GM23338 (cell line): Measurements from ENCODE around the gene ERC2. TPM values are rescaled to one million over a fixed set of nuclear protein-coding genes. Genes with fewer than 3 reads are reported as not detected.

Source experiments
- ATAC-seq: fragments of 200-7000 bp; cut with Tn5 transposase; 3 replicates; pipeline ENCODE4 v1.9.1; 2020
- DNase-seq: peaks from one replicate; pipeline ENCODE4 v3.0.0-alpha.2; 2015; ENCODE audit warnings: low spot score
- H2AFZ ChIP-seq: fragments of 200-600 bp; sonication (generic); 2 replicates; pipeline ENCODE4 v1.8.0; 2016; ENCODE audit warnings: antibody characterized with exemption, mild to moderate bottlenecking, moderate library complexity
- H3F3A ChIP-seq: fragments of 200-600 bp; sonication (generic); replicated peaks from 2 replicates; pipeline ENCODE4 v1.8.0; 2017; ENCODE audit warnings: antibody characterized with exemption, mixed run types, low read depth
- H3K27ac ChIP-seq: fragments of 200-600 bp; sonication (generic); 2 replicates; pipeline ENCODE4 v1.6.1; 2016; ENCODE audit warnings: low read depth
- H3K27me3 ChIP-seq: fragments of 200-600 bp; sonication (generic); 2 replicates; pipeline ENCODE4 v1.8.0; 2016; ENCODE audit warnings: mild to moderate bottlenecking, mixed run types, moderate library complexity; ENCODE audit not compliant: insufficient read depth
- H3K36me3 ChIP-seq: fragments of 200-600 bp; sonication (generic); 2 replicates; pipeline ENCODE4 v1.8.0; 2016; ENCODE audit warnings: mild to moderate bottlenecking; ENCODE audit not compliant: insufficient read depth
- H3K4me1 ChIP-seq: fragments of 200-600 bp; sonication (generic); 2 replicates; pipeline ENCODE4 v1.8.0; 2016; ENCODE audit warnings: mild to moderate bottlenecking, moderate library complexity; ENCODE audit not compliant: insufficient read depth
- H3K4me2 ChIP-seq: fragments of 200-600 bp; sonication (generic); 2 replicates; pipeline ENCODE4 v1.7.1; 2017; ENCODE audit warnings: mixed run types
- H3K4me3 ChIP-seq: fragments of 200-600 bp; sonication (generic); 2 replicates; pipeline ENCODE4 v1.6.1; 2016; ENCODE audit warnings: mixed run types
- H3K79me2 ChIP-seq: fragments of 200-600 bp; sonication (generic); replicated peaks from 2 replicates; pipeline ENCODE4 v1.8.0; 2017; ENCODE audit warnings: mild to moderate bottlenecking; ENCODE audit not compliant: insufficient read depth
- H3K9me2 ChIP-seq: fragments of 200-600 bp; sonication (generic); 2 replicates; pipeline ENCODE4 v1.8.0; 2017; ENCODE audit not compliant: insufficient read depth
- H4K20me1 ChIP-seq: fragments of 200-600 bp; sonication (generic); replicated peaks from 2 replicates; pipeline ENCODE4 v1.8.0; 2017; ENCODE audit warnings: mild to moderate bottlenecking; ENCODE audit not compliant: insufficient read depth
- H3K27ac Mint-ChIP-seq: 2 replicates; pipeline ENCODE4 v1.8.0; 2020; ENCODE audit warnings: inconsistent platforms, mild to moderate bottlenecking, moderate library complexity, mixed read lengths
- H3K27me3 Mint-ChIP-seq: 3 replicates; pipeline ENCODE4 v1.8.0; 2022; ENCODE audit warnings: low read depth, mild to moderate bottlenecking, moderate library complexity, mixed read lengths, inconsistent platforms; ENCODE audit not compliant: insufficient read depth, poor library complexity
- H3K36me3 Mint-ChIP-seq: 3 replicates; pipeline ENCODE4 v1.8.0; 2021; ENCODE audit warnings: low read depth, mild to moderate bottlenecking, inconsistent platforms, moderate library complexity, mixed read lengths
- H3K4me1 Mint-ChIP-seq: 3 replicates; pipeline ENCODE4 v1.8.0; 2020; ENCODE audit warnings: mild to moderate bottlenecking, inconsistent platforms, mixed read lengths
- H3K4me3 Mint-ChIP-seq: 3 replicates; pipeline ENCODE4 v1.8.0; 2021; ENCODE audit warnings: moderate library complexity, mild to moderate bottlenecking, inconsistent platforms, mixed read lengths
- H3K9me3 Mint-ChIP-seq: 3 replicates; pipeline ENCODE4 v1.8.0; 2020; ENCODE audit warnings: moderate library complexity, mild to moderate bottlenecking, inconsistent platforms, mixed read lengths
- CREB1 ChIP-seq: fragments of 250-450 bp; sonication (Bioruptor Pico); IDR thresholded peaks from 2 replicates; pipeline ENCODE4 v1.5.0; 2020; ENCODE audit warnings: low read depth, mild to moderate bottlenecking, moderate library complexity
- EZH2 ChIP-seq: fragments of 200-600 bp; sonication (generic); IDR thresholded peaks from one replicate; pipeline ENCODE4 v1.8.0; 2017; ENCODE audit warnings: antibody characterized with exemption, mild to moderate bottlenecking, low read depth; ENCODE audit not compliant: unreplicated experiment
- EZH2phosphoT487 ChIP-seq: fragments of 200-600 bp; sonication (generic); IDR thresholded peaks from one replicate; pipeline ENCODE4 v1.8.1; 2018; ENCODE audit warnings: antibody characterized with exemption; ENCODE audit not compliant: unreplicated experiment
- JUNB ChIP-seq: IDR thresholded peaks from one replicate; pipeline ENCODE4 v1.6.1; 2016; ENCODE audit warnings: antibody characterized with exemption; ENCODE audit not compliant: unreplicated experiment
- POLR2AphosphoS5 ChIP-seq: IDR thresholded peaks from 2 replicates; pipeline ENCODE4 v1.6.1; 2016; ENCODE audit warnings: antibody characterized with exemption, low read depth
- STAT1 ChIP-seq: IDR thresholded peaks from one replicate; pipeline ENCODE4 v1.6.1; 2016; ENCODE audit warnings: antibody characterized with exemption; ENCODE audit not compliant: unreplicated experiment
- ZNF331 ChIP-seq: fragments of 250-450 bp; sonication (Bioruptor Pico); IDR thresholded peaks from 2 replicates; pipeline ENCODE4 v1.5.0; 2020; ENCODE audit warnings: low read depth, mild to moderate bottlenecking, moderate library complexity
- polyA plus RNA-seq: library from polyadenylated mRNA; unstranded; fragments of >200 nt; fragmentation: Nextera tagmentation; extraction: Ambion mirVana; gene quantifications from 2 replicates; pipeline ENCODE4 v1.2.1, GENCODE V29; 2016
- total RNA-seq: library from RNA; depleted of rRNA; stranded (reverse); fragments of >200 nt; shearing (Covaris generic); gene quantifications from 2 replicates; pipeline ENCODE4 v1.2.3, GENCODE V29; 2014
- TF ChIP-seq, protein P1 (sequence below): IDR thresholded peaks from one replicate; pipeline ENCODE4 v1.6.1; 2018; ENCODE audit warnings: antibody characterized with exemption; ENCODE audit not compliant: unreplicated experiment
- TF ChIP-seq, protein P2 (sequence below): IDR thresholded peaks from 2 replicates; pipeline ENCODE4 v1.6.1; 2016; ENCODE audit warnings: antibody characterized with exemption

Gene ERC2
- total and polyA plus RNA-seq, 2 experiments from 2014 or later, result 11.8 to 13.7 TPM

DNA sequence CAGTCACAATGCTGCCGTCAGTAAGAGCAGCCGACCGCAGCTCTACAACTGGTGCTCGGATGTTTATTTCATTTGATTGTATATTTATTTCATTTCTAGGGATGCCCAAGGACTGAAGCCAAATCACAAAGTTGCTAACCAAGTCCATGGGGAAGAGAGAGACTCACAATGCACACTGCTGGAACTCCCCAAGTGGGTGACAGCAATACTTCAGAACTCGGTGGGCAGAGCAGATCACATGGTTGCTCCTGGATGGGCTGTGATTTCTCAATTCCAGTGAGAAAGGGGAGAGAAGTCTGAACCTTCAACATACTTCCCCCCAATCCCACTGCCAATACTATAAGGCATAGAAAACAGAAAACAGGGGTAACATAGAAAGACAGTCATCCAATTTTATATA is 715.4 kb downstream of the ERC2 start (continued):
- TF ChIP-seq, protein P1, sequence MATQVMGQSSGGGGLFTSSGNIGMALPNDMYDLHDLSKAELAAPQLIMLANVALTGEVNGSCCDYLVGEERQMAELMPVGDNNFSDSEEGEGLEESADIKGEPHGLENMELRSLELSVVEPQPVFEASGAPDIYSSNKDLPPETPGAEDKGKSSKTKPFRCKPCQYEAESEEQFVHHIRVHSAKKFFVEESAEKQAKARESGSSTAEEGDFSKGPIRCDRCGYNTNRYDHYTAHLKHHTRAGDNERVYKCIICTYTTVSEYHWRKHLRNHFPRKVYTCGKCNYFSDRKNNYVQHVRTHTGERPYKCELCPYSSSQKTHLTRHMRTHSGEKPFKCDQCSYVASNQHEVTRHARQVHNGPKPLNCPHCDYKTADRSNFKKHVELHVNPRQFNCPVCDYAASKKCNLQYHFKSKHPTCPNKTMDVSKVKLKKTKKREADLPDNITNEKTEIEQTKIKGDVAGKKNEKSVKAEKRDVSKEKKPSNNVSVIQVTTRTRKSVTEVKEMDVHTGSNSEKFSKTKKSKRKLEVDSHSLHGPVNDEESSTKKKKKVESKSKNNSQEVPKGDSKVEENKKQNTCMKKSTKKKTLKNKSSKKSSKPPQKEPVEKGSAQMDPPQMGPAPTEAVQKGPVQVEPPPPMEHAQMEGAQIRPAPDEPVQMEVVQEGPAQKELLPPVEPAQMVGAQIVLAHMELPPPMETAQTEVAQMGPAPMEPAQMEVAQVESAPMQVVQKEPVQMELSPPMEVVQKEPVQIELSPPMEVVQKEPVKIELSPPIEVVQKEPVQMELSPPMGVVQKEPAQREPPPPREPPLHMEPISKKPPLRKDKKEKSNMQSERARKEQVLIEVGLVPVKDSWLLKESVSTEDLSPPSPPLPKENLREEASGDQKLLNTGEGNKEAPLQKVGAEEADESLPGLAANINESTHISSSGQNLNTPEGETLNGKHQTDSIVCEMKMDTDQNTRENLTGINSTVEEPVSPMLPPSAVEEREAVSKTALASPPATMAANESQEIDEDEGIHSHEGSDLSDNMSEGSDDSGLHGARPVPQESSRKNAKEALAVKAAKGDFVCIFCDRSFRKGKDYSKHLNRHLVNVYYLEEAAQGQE, result no peak
- no peak for TF ChIP-seq POLR2AphosphoS5
- TF ChIP-seq, protein P2, sequence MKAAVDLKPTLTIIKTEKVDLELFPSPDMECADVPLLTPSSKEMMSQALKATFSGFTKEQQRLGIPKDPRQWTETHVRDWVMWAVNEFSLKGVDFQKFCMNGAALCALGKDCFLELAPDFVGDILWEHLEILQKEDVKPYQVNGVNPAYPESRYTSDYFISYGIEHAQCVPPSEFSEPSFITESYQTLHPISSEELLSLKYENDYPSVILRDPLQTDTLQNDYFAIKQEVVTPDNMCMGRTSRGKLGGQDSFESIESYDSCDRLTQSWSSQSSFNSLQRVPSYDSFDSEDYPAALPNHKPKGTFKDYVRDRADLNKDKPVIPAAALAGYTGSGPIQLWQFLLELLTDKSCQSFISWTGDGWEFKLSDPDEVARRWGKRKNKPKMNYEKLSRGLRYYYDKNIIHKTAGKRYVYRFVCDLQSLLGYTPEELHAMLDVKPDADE, result no peak
- TF ChIP-seq STAT1, result no peak
- no peak for TF ChIP-seq ZNF331 (CRISPR knock-in tag)
- TF ChIP-seq JUNB, result no peak
- no peak for TF ChIP-seq EZH2

DNA sequence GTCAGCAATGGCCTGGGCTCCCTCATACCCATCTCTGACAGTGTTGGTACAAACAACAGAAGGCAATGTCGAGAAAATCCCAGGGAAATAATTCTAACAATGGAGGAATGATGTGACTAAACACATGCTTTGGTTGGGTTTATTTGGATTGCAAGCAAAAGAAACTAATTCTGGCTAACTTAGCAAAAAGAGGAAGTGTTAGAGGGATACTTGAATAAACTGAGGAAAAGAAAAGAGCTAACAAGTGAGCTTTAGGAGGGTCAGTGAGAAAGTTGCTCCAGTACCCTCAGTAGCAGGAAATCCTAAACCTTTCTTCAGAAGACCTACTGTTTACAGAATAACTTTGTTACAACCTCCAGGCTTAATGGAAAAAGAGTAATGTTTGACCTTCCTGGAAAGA is 716.5 kb downstream of the ERC2 start:
- no peak overlapping the region for H3K4me3 Mint-ChIP-seq
- no peak for TF ChIP-seq EZH2
- TF ChIP-seq CREB1 (CRISPR knock-in tag), result no peak
- no peak for TF ChIP-seq EZH2phosphoT487
- TF ChIP-seq, protein P2, result no peak
- H3K4me3 ChIP-seq, result no peak overlapping the region
- DNase-seq (no peak), ATAC-seq (no peak)
- no peaks in the 10 kb centered on the region for H3F3A ChIP-seq
- no peak overlapping the region for H3K4me2 ChIP-seq
- H3K9me2 ChIP-seq, result 0 out of 2 replicates have a peak, but pooled peaks cover 2% of the 10 kb centered on the region
- peaks cover 7% of the 10 kb centered on the region; the same call in 2 of the 3 replicates for H3K9me3 Mint-ChIP-seq
- peaks cover 2% of the 10 kb centered on the region; the same call in 1 of the 3 replicates for H3K36me3 Mint-ChIP-seq
- no peak overlapping the region for H2AFZ ChIP-seq
- no peak overlapping the region for H3K27ac Mint-ChIP-seq
- H3K4me1 Mint-ChIP-seq, result peaks cover 17% of the 10 kb centered on the region
- no peak overlapping the region for H3K27ac ChIP-seq
- peaks cover 3% of the 10 kb centered on the region; the same call in 1 of the 2 replicates for H3K4me1 ChIP-seq
- no peaks in the 10 kb centered on the region for H3K27me3 Mint-ChIP-seq
- no peaks in the 10 kb centered on the region for H4K20me1 ChIP-seq
- no peaks in the 10 kb centered on the region for H3K27me3 ChIP-seq
- no peaks in the 10 kb centered on the region for H3K79me2 ChIP-seq
- H3K36me3 ChIP-seq, result no peaks in the 10 kb centered on the region
